GM21526 (cell line): ENCODE data around the gene PACRG.
A peak's percentile ranks its signal among the peaks of the same experiment; 100 is the strongest.
"Not testable (repeated sequence)": the region's sequence is repeated elsewhere in the genome, so short reads cannot be mapped to it uniquely, and the experiment has no call there.

Source experiments
- ATAC-seq: cut with Tn5 transposase; IDR thresholded peaks from one replicate; pipeline ENCODE4 v1.9.1; 2021; ENCODE audit warnings: moderate library complexity; ENCODE audit not compliant: unreplicated experiment, low FRiP score

Gene PACRG

DNA sequence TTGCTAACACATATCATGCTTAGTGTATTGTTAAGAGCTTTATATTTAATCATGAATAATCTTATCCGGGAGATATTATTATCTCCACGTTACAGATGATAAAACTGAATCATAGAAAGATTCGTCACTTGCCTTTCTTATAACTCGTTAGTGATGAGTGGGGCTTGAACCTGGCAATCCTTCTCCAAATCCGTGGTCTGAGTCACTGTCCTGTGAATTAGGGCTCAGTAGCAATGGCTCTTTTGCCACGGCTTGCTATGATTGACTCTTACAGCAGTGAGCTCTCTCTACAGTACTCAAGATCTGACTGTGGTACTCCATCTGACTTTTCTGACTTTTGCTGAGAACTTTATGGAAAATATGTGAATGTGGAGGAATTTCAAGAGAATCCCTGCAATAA, 246.9 kb downstream of the PACRG start:
- no peak for ATAC-seq

DNA sequence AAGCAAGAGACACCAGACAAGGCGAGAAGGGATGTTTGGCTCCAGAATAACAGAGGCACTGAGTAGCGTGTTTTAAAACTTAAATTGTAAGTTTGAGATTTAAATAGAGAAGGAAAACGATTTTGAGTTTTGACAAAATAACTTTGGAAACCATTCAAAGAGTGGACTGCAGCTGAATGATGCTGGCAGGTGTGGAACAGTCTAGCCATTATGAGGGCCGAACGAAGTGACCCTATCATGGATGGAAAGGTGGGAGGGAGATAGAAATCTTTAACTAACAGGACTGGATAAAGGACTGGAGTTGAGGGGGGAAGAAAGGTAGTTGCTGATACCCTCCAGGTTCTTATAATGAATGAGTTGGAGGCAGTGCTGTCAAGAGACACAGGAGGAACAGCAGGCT, 248.4 kb downstream of the PACRG start:
- ATAC-seq, result no peak

DNA sequence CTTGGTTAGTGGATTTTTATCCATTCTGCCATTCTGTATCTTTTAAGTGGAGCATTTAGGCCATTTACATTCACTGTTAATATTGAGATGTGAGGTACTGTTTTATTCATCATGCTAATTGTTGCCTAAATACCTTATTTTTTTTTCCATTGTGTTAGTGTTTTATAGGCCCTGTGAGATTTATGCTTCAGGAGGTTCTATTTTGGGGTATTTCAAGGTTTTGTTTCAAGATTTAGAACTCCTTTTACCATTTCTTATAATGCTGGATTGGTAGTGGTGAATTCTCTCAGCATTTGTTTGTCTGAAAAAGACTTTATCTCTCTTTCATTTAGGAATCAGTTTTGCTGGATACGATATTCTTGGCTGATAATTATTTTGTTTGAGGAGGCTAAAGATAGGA, 255.5 kb downstream of the PACRG start:
- ATAC-seq, result not testable (repeated sequence)

DNA sequence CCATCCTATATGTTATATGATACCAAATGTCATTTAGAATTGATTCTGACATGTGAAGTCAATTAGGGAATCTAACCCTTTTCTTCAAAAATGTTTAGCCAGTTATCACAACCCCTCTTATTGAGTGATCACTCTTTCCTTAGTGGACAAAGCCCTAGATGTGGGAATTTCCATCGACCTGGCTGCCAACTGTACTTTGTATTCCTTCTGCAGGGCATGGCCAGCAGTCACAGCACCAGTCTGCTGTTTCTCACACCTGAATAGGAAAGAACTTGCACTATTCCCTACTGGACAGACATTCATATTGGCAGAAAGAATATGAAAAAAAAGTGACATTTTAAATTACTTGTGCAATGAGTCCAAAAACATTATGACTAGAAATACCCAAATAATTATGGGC, 271.0 kb downstream of the PACRG start:
- ATAC-seq, result no peak

DNA sequence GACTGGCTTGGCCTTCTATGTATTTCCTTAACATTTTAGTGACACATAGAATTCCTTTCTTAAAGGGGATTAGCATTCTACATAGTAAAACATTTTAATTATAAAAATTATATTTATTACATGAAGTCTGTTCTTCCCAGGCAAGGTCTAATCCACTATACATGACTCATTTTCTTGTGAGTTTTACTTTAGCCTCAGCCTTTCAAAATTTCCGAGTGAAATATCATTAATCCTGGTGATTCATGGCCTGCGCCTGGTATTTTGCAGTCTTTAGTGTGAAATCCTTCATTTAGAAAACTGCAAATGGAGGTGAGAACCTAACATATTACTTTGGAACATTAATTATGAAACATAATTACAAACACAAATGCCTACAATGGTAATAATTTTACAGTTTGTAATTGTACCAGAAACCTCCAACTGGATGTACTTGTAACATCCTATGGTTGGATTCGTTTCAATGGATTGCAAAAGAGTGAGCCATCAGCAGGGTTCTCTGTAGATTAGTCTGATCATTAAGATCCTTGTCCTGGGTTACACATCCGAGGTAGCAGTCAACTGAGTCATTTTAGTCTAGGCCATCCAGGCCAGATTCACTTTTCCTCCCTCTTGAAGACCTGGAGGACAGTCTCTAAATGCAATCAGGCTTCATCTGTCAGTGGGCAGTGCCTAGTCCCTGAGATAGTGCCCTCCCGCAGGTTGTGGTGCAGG, 272.0 kb downstream of the PACRG start:
- ATAC-seq, result no peak

DNA sequence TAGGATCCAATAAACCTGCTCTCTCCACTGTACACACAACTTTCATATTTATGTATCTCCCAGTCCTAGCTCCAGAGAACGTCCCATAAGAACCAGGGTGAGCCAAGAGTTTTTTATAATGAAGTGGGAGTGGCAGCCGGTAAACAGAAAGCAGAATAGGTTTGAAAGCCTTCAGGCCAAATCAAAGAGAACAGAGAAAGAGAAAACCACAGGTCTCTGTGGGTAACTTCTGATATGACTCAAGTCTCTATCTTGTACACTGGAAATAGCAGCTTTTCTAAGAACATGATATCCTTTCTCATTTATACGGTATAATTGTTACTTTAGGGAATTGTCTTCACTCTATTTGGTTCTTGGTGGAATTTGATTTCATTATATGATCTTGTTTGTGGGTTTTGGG, 273.6 kb downstream of the PACRG start:
- ATAC-seq, result peak; percentile 100

DNA sequence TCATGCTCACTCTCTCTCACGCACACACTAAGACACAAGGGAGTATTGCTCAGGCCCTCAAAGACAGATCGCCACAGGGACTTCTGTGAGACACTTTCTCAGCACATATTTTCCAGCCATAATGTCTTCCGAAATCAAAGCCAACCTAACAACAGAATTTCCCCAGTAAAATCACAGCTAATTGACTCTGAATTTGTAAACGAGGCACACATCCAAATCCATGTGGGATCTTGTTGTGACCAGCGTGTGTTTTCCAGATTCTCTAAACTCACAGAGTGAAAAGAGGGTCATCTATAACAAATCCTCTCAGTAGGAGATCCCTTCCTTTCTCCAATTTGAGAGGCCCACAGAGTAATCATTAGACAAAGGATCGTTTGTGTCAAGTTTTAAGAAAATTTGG, 280.4 kb downstream of the PACRG start:
- no peak for ATAC-seq

DNA sequence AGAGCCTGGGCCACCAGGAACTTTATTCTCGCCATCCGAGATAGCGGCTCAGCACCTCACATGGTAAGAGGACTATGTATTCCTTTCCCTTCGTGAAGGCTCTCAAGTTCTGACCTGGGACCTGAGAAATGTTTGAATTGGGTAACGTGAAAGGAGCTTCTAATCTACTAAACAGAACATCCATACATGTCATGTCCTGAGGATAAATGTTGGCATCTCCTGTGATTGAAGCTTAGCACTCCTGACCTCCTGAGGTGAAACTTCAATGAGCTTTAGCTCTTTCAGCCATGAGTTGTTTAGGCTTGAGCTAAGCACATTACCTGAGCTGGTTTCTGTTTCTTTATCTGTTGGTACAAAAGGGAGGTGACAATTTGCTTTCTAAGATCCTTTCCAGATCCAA, 280.9 kb downstream of the PACRG start:
- no peak for ATAC-seq

DNA sequence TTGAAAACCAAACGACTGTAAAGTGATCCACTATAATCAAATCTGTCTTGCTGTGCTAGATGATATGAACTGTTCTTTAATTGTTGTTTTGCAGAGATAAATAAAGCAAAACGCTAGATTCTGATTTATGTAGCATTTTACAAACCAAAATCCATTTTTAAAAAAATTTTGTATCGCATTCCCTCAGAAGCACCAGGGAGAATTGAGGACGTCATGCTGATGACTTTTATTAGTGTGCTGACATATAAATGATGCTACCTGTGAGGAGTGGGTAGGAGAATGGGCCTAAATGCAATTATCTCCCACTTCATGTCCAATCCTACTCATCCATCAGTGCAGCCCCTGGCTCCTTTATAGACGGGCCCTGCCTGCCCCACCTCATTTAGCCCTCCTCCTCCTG, 282.4 kb downstream of the PACRG start:
- ATAC-seq, result no peak

DNA sequence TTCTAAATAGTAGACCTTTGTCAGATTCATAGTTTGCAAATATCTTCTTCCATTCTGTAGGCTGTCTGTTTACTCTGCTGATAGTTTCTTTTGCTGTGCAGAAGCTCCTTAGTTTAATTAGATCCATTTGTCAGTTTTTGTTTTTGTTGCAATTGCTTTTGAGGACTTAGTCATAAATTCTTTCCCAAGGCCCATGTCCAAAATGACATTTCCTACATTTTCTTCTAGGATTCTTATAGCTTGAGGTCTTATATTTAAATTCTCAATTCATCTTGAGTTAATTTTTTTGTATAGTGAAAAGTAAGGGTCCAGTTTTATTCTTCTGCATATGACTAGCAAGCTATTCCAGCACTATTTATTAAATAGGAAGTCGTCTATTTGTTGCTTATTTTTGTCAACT, 287.0 kb downstream of the PACRG start:
- no peak for ATAC-seq

DNA sequence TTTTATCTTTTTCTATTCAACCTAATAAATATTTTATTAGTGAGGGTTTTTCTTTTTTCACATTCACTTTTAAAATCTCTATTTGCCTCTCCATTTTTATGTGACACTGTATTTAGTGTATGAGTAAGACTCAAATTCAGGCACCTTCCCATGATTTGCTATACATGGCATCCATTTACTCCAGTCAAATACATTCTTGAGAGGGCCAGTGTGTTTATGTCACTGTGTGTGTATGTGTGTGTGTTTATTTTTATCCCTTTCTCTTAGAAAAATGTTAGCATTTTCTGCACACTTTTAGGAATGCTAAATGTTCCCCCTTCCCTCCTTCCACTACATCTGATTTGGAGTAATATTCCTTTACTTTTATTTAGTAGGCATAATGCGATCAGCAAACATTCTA, 290.0 kb downstream of the PACRG start:
- ATAC-seq, result no peak

DNA sequence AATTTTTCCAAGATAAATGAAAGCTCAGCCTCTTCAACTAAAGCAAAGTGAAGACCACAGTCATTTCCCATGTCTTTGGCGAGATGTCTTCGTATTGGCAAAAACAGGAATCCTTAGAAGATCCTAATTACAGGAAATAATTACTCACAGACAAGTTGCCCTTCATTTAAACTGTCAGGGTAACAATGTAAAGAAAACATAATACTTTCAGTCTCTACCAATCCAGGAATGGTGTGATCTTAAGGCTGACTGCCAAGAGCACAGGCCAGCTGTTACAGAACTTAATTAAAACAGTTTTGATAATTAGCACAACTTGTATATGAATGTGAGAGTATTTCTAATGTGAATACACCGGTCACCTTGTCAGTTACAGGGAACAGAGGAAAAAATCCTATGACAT, 292.2 kb downstream of the PACRG start:
- ATAC-seq, result no peak

DNA sequence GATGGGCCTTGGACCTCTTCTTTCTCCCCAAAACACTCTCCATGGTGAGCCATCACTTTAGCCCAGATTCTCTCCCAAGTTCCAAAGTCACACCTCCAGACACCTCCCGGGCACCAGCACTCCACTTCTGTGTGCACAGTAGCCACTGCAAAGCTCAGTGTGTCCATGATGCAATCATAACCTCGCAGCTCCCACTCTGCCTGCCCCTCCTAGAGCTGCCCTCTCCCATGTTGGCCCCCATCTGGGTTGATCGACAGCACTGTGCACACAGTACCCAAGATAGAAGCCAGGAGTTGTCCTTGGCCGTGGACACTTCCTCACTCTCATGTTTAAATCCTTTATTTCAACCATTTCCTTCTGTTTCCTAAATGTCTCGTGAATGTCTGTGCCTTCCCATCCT, 293.3 kb downstream of the PACRG start:
- no peak for ATAC-seq

DNA sequence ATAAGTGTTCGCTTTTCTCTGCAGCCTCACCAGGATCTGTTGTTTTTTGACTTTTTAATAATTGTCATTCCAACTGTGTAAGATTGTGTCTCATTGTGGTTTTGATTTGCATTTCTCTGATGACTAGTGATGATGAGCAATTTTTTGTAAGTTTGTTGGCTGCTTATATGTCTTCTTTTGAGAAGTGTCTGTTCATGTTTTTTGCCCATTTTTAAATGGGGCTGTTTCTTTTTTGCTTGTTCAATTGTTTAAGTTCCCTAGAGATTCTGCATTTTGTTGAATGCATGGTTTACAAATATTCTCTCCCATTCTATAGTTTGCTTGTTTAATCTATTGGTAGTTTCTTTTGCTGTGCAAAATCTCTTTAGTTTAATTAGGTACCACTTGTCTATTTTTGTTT, 295.9 kb downstream of the PACRG start:
- ATAC-seq, result no peak

DNA sequence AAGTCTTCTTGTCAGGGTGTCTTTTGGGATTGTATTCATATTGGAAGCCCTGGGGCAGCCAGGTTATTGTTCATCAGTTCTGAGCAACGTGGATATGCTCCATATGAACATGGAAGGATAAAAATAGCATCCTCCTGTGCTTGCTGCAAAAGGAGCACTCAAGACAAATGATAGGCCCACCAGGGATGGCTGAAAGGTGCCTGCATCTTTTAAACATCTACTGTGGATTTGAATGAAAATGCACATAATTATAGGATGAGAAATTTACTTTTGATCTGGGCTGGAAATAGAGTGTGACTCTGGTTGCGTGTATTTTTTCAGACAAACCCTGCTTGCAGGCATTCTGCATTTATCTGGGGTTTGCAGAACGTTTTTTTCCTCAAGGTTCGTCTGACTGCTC, 299.1 kb downstream of the PACRG start:
- no peak for ATAC-seq

DNA sequence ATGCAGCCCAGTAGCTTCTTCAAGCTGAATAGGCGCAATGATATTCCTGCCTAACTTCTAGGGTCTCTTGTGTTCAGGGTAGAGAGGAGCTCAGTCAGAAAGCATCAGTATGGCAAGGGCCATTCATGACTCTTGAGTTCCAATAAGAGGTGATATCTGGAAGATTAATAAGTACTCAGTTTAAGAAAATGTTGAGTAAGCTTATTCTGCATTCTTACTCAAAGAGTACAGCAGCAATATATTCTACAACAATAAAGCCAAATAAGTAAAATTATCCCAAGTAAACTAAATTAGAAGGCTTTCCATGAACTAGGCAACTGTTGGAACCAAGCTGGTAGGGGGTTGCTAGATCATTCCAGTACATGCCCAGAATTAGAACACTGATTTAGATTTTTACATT, 303.2 kb downstream of the PACRG start:
- ATAC-seq, result no peak

DNA sequence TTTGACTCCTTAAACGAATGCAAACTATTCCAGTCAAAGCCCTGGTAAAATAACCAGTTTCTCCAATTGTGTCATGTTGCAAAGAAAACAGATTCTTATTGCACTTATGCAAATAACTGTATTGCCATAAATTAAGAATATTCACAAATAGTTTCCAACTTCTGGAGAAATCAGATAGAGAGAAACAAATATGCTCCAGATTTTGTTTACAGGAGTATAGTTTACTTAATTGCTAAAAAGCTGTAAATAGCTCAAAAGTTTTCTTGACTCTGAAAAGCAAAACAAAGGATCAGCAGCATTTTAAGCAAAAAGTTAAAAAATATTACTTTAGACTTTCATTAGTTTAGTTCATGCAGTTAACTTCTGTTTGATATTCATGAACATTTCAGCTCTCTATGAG, 304.2 kb downstream of the PACRG start:
- ATAC-seq, result no peak

DNA sequence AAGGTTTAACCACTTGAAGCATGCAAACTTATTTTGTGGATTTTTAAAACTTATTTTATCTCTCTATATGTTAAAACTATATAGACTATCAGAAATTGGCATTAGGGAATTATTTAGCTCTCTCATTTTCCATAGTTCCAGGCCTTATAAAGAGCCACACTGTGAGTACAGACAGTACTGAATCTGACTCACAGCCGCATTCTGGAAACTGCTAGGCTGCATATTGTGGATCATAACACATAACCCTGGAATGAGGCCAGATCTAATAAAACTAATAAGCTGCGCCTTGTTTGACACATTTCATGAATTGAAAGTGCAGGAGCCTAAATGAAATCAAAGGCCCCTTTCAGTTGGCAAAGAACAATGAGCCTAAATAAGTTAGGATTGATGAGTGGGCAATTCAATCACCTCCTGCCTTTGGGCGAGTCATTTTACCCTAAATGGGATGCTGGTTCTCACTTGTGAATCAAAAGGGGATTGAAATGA, 308.4 kb downstream of the PACRG start:
- ATAC-seq, result no peak

DNA sequence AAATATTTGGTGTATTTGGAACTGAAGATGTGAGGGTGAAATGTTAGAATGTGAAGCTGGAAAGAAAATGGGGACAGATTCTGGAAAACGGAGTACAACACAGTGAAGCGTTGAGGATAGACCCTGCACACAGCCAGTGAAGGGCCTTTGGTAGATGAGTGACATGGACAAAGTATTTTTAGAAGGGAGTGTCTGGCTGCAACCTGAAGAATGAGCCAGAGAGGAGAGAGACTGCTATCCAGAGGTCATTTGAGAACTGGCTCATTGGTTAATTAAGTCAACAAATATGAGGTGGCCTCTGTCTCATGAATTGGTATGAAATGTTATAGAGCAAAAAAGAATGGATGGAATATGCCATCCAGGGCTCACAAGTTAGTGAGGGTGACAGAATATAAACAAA, 310.5 kb downstream of the PACRG start:
- ATAC-seq, result no peak

DNA sequence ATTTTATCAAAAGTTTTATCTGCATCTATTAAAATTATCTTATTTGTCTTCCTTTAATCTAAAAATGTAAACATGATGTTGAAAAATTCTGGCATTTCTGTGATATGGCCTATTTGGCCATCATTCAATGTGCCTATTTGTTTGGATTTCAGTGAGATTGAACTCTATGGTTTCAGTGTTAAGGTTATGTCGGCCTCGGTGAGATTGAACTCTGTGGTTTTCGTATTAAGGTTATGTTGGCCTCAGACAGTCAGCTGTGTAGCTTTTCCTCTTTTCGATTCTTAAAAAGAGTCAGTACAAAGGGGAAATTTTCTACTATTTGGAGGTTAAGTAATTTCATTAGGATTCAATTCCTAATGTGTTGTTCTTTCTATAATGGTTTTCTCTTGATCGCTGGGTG, 320.6 kb downstream of the PACRG start:
- no peak for ATAC-seq

DNA sequence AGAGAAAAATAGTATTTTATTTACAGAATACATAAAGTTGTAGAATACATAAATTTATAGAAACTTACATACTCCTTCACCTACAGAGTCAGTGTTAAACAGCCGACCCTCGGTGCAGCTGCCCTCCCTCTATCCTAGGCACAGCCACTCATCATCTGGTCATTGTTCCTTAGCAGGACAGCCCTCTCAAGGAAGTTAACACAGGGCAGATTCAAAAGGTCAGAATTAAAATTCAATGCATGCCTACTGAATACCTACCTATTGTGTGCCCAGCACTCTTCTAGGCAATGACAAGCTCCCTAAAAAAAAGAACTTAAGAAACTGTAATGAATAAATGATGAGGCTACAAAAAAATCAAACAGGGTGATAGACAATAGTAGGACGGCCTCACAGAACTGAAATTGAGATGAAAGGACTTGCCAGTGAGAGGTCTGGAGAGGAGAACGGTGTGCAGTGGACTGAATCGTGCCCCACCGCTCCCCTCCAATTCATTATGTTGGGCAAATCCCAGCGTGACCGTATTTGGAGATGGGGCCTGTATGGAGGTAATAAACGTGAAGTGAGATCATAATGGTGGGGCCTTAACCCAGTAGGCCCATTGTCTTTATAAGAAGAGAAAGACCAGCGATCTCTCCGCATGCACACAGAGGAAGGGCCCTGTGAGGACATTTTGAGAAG, 326.0 kb downstream of the PACRG start:
- ATAC-seq, result no peak

DNA sequence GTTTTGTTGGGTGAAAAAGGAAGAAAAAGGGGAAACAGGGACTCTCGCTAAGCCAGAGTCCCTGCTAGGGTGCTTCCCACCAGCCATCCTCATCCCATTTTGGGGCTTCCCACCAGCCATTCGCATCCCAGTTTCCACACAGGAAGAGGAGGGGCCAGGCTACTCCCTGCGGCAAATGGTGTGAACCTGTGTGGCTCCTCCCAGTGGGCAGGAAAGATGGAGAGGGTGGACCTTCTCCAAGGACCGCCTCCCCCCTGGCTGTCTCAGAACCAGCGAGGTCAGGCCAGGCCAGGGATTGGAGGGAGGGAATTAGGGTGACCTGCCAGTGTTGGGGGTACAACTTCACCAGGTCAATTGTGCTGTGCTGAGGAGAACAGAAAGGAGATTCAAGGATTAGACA, 326.9 kb downstream of the PACRG start:
- no peak for ATAC-seq
